Caco-2 (cell line): ENCODE results near the gene TMEM101. TPM values are rescaled to one million over a fixed set of nuclear protein-coding genes. Genes with fewer than 3 reads are reported as not detected.
A peak's percentile ranks its signal among the peaks of the same experiment; 100 is the strongest.

Experiments used
- BruUV-seq: library from RNA; stranded (reverse); fragments of 400-500 nt; replicated peaks from 2 replicates; lab custom pipeline; 2021; lab: Mats Ljungman, UMichigan
- CTCF ChIA-PET: fragments of 300-600 bp; sonication (Branson Sonifier 250); formaldehyde crosslinking; loops from one replicate; lab custom pipeline; 2022; ENCODE audit warnings: antibody characterized with exemption; lab: Charles Lee
- POLR2A ChIA-PET: fragments of 300-600 bp; sonication (Branson Sonifier 250); formaldehyde crosslinking; loops from one replicate; lab custom pipeline; 2022; ENCODE audit warnings: antibody characterized with exemption; lab: Charles Lee
- DNase-seq, 2 experiments: peaks; one replicate each; pipeline versions ENCODE4 v3.0.0 to v3.0.0-alpha.2; 2020 to 2022
- H3K27me3 ChIP-seq: replicated peaks from 2 replicates; pipeline ENCODE4 v1.6.0; 2011; ENCODE audit warnings: low read length; ENCODE audit not compliant: control insufficient read depth, insufficient read depth
- H3K36me3 ChIP-seq: 2 replicates; pipeline ENCODE4 v1.5.1; 2011; ENCODE audit warnings: low read length; ENCODE audit not compliant: control insufficient read depth, insufficient read depth
- H3K4me1 ChIP-seq: fragments of 250-450 bp; sonication (Bioruptor Pico); 2 replicates; pipeline ENCODE4 v1.5.1; 2020; ENCODE audit warnings: mild to moderate bottlenecking
- H3K4me3 ChIP-seq: 2 replicates; pipeline ENCODE4 v1.5.1; 2011; ENCODE audit warnings: low read depth, mild to moderate bottlenecking, control low read depth, low read length
- H3K9me3 ChIP-seq: fragments of 250-450 bp; sonication (Bioruptor Pico); 2 replicates; pipeline ENCODE4 v1.5.1; 2020; ENCODE audit warnings: mild to moderate bottlenecking, moderate library complexity
- H3K27ac Mint-ChIP-seq: one replicate; pipeline ENCODE4 v1.8.0; 2022; ENCODE audit warnings: mixed read lengths; ENCODE audit not compliant: unreplicated experiment
- H3K27me3 Mint-ChIP-seq: one replicate; pipeline ENCODE4 v1.8.0; 2022; ENCODE audit warnings: mixed read lengths; ENCODE audit not compliant: insufficient read depth, unreplicated experiment
- H3K36me3 Mint-ChIP-seq: one replicate; pipeline ENCODE4 v1.8.0; 2022; ENCODE audit warnings: mild to moderate bottlenecking, mixed read lengths; ENCODE audit not compliant: insufficient read depth, unreplicated experiment
- H3K4me1 Mint-ChIP-seq: one replicate; pipeline ENCODE4 v1.8.0; 2022; ENCODE audit warnings: low read depth, mixed read lengths; ENCODE audit not compliant: unreplicated experiment
- H3K4me3 Mint-ChIP-seq: one replicate; pipeline ENCODE4 v1.8.0; 2022; ENCODE audit warnings: mild to moderate bottlenecking, moderate library complexity, mixed read lengths; ENCODE audit not compliant: unreplicated experiment
- H3K9me3 Mint-ChIP-seq: one replicate; pipeline ENCODE4 v1.8.0; 2022; ENCODE audit warnings: mixed read lengths; ENCODE audit not compliant: unreplicated experiment
- CTCF ChIP-seq, 2 experiments: fragments of 200-600 bp in 1 of 2; IDR thresholded peaks; 1 replicate in 1 of 2; 2 replicates in 1 of 2; pipeline versions ENCODE4 v1.5.1 to v1.8.0; 2011 to 2022; ENCODE audit warnings: antibody characterized with exemption in 1 of 2, control low read depth in 1 of 2, inconsistent platforms in 1 of 2, low read depth in 1 of 2, low read length in 1 of 2, mild to moderate bottlenecking in 1 of 2, moderate library complexity in 1 of 2; ENCODE audit not compliant: insufficient read depth in 1 of 2, severe bottlenecking in 1 of 2, unreplicated experiment in 1 of 2
- intact Hi-C: fragments of 100-400 bp; cut with micrococcal nuclease; formaldehyde crosslinking; loops from one replicate; pipeline ENCODE4 v1.10.0; 2022; ENCODE audit not compliant: unreplicated experiment
- total RNA-seq: library from RNA; stranded (reverse); gene quantifications from 2 replicates; pipeline ENCODE4 v1.2.3, GENCODE V29; 2022

The TMEM101 gene
- total RNA-seq, 1 experiment from 2014 or later, result 41.7 TPM

GRCh38 chr17:43982171-43982570 is 32.6 kb downstream of the TMEM101 start:
- Mint-ChIP-seq H3K4me1 (no peaks in the 10 kb centered on the region), H3K4me3 (peak overlapping the region; percentile 21), H3K27ac (no peak overlapping the region), H3K9me3 (no peaks in the 10 kb centered on the region), H3K36me3 (no peaks in the 10 kb centered on the region), H3K27me3 (peaks cover 34% of the 10 kb centered on the region)
- intact Hi-C loops, result no loop called here
- H3K9me3 ChIP-seq, result no peaks in the 10 kb centered on the region
- BruUV-seq, result no TSS peak
- DNase-seq, result no peak
- no peak for TF ChIP-seq CTCF (IDR thresholded peaks at IDR 0.05; ENCODE audit: insufficient read depth in 1 of 2, low read depth in 1 of 2, low read length in 1 of 2, severe bottlenecking in 1 of 2, unreplicated experiment in 1 of 2)
- H3K36me3 ChIP-seq, result no peaks in the 10 kb centered on the region
- POLR2A ChIA-PET, result no interaction called here
- peaks cover 5% of the 10 kb centered on the region for H3K27me3 ChIP-seq
- CTCF ChIA-PET, result interaction anchor here (0.7 to 1.1 kb wide), 2 partner anchors 38 to 343 kb away, joined by 3 read pairs; partner anchors contain the start of gene SLC25A39
- H3K4me1 ChIP-seq, result peaks cover 15% of the 10 kb centered on the region; the same call in 1 of the 2 replicates
- H3K4me3 ChIP-seq, result no peak overlapping the region

GRCh38 chr17:43979671-43980070 is 35.1 kb downstream of the TMEM101 start:
- ChIA-PET CTCF (interaction anchor here (0.6 to 0.7 kb wide), 3 partner anchors 36 to 285 kb away, joined by 3 to 6 read pairs (median 4); no protein-coding TSS in a partner anchor), POLR2A (no interaction called here)
- no peaks in the 10 kb centered on the region for H3K4me1 Mint-ChIP-seq
- Histone ChIP-seq H3K9me3 (no peaks in the 10 kb centered on the region), H3K4me1 (peaks cover 15% of the 10 kb centered on the region; the same call in 1 of the 2 replicates), H3K36me3 (no peaks in the 10 kb centered on the region), H3K4me3 (no peak overlapping the region), H3K27me3 (peaks cover 4% of the 10 kb centered on the region)
- no peaks in the 10 kb centered on the region for H3K9me3 Mint-ChIP-seq
- no peak for DNase-seq
- no peak overlapping the region for H3K4me3 Mint-ChIP-seq
- no peak overlapping the region for H3K27ac Mint-ChIP-seq
- no peaks in the 10 kb centered on the region for H3K36me3 Mint-ChIP-seq
- H3K27me3 Mint-ChIP-seq, result peaks cover 28% of the 10 kb centered on the region
- intact Hi-C loops, result no loop called here
- BruUV-seq, result no TSS peak
- no peak for TF ChIP-seq CTCF (IDR thresholded peaks at IDR 0.05; ENCODE audit: insufficient read depth in 1 of 2, low read depth in 1 of 2, low read length in 1 of 2, severe bottlenecking in 1 of 2, unreplicated experiment in 1 of 2)

GRCh38 chr17:43979011-43979410 is 35.8 kb downstream of the TMEM101 start:
- Mint-ChIP-seq H3K36me3 (no peaks in the 10 kb centered on the region), H3K27ac (no peak overlapping the region), H3K9me3 (no peaks in the 10 kb centered on the region), H3K4me1 (no peaks in the 10 kb centered on the region), H3K4me3 (no peak overlapping the region), H3K27me3 (peaks cover 33% of the 10 kb centered on the region)
- Histone ChIP-seq H3K27me3 (peaks cover 4% of the 10 kb centered on the region), H3K36me3 (no peaks in the 10 kb centered on the region), H3K9me3 (no peaks in the 10 kb centered on the region), H3K4me3 (no peak overlapping the region), H3K4me1 (peaks cover 10% of the 10 kb centered on the region; the same call in 1 of the 2 replicates)
- no peak for TF ChIP-seq CTCF (IDR thresholded peaks at IDR 0.05; ENCODE audit: insufficient read depth in 1 of 2, low read depth in 1 of 2, low read length in 1 of 2, severe bottlenecking in 1 of 2, unreplicated experiment in 1 of 2)
- CTCF ChIA-PET, result interaction anchor here (0.6 kb wide), 1 partner anchor 121 kb away, joined by 3 read pairs; no protein-coding TSS in a partner anchor
- intact Hi-C loops, result no loop called here
- BruUV-seq, result no TSS peak
- DNase-seq, result no peak
- POLR2A ChIA-PET, result no interaction called here
